Measurements from ENCODE around the gene TBX3.
"Not testable (repeated sequence)": the region's sequence is repeated elsewhere in the genome, so short reads cannot be mapped to it uniquely, and the experiment has no call there.

Gene TBX3

GRCh38 chr12:114684098-114684869, at the start of gene TBX3:
TBX3 (minus strand) TSS chr12:114684175; CDS start chr12:114683200, 975 bp downstream.
- peak; percentile 91 to 93 for DNase-seq

- no peak for DNase-seq
These were observed 48.6 kb upstream of the TBX3 start for GRCh38 chr12:114732426-114733030.

- no peak for DNase-seq
These were observed 45.8 kb upstream of the TBX3 start for GRCh38 chr12:114729731-114730130.

GRCh38 chr12:114726092-114726710, 42.2 kb upstream of the TBX3 start:
- DNase-seq, result no peak

GRCh38 chr12:114722176-114722575, 38.2 kb upstream of the TBX3 start:
- DNase-seq, result not testable (repeated sequence)

- DNase-seq, result no peak
These were observed 37.3 kb upstream of the TBX3 start for GRCh38 chr12:114721266-114721665.

GRCh38 chr12:114713466-114714215, 29.7 kb upstream of the TBX3 start:
- DNase-seq, result no peak

- DNase-seq, result no peak
These were observed 27.7 kb upstream of the TBX3 start for GRCh38 chr12:114711689-114712152.

- DNase-seq, result no peak
These were observed 26.2 kb upstream of the TBX3 start for GRCh38 chr12:114710151-114710550.

GRCh38 chr12:114709112-114709511, 25.1 kb upstream of the TBX3 start:
- no peak for DNase-seq

GRCh38 chr12:114708598-114708997, 24.6 kb upstream of the TBX3 start:
- not testable (repeated sequence) for DNase-seq

GRCh38 chr12:114704096-114704495, 20.1 kb upstream of the TBX3 start:
- DNase-seq, result no peak

- no peak for DNase-seq
These were observed 19.1 kb upstream of the TBX3 start for GRCh38 chr12:114703060-114703493.

GRCh38 chr12:114702462-114702861, 18.5 kb upstream of the TBX3 start:
- no peak for DNase-seq

- no peak for DNase-seq
These were observed 17.6 kb upstream of the TBX3 start for GRCh38 chr12:114701553-114701952.

- no peak for DNase-seq
These were observed 17.1 kb upstream of the TBX3 start for GRCh38 chr12:114701104-114701414.

- DNase-seq, result no peak
These were observed 16.6 kb upstream of the TBX3 start for GRCh38 chr12:114700392-114701103.

- no peak for DNase-seq
These were observed 14.7 kb upstream of the TBX3 start for GRCh38 chr12:114698566-114699163.

- no peak for DNase-seq
These were observed 14.0 kb upstream of the TBX3 start for GRCh38 chr12:114697741-114698565.

GRCh38 chr12:114697243-114697716, 13.3 kb upstream of the TBX3 start:
- DNase-seq, result no peak

Data from NCI-H1930 (cell line).